SK-N-SH (cell line): ENCODE data around the gene DDX1. TPM values are rescaled to one million over a fixed set of nuclear protein-coding genes. Genes with fewer than 3 reads are reported as not detected.
A peak's percentile ranks its signal among the peaks of the same experiment; 100 is the strongest.

Experiments
- CTCF ChIA-PET: fragments of 300-600, 350-600 bp; formaldehyde crosslinking; extraction: SDS; loops from one replicate; lab custom pipeline; 2021; lab: Yijun Ruan, JAX
- POLR2A ChIA-PET: fragments of 350-600 bp; sonication (Branson Sonifier 250); formaldehyde crosslinking; extraction: SDS; loops from one replicate; lab custom pipeline; 2020; ENCODE audit warnings: antibody characterized with exemption, inconsistent platforms; lab: Yijun Ruan, JAX
- DNase-seq: peaks from one replicate; pipeline ENCODE4 v3.0.0; 2012
- H2AFZ ChIP-seq: fragments of 200-600 bp; sonication (generic); 2 replicates; pipeline ENCODE4 v1.8.1; 2016; ENCODE audit warnings: antibody characterized with exemption, mild to moderate bottlenecking, low read depth
- H3F3A ChIP-seq: fragments of 200-600 bp; sonication (generic); replicated peaks from 2 replicates; pipeline ENCODE3; 2016; ENCODE audit warnings: antibody characterized with exemption, mild to moderate bottlenecking; ENCODE audit not compliant: insufficient read depth
- H3K27ac ChIP-seq, 2 experiments: fragments of 200-500 bp in 1 of 2; fragments of 200-600 bp in 1 of 2; sonication (Bioruptor generic) in 1 of 2; sonication (generic), shearing (Covaris generic) in 1 of 2; 2 replicates each; pipeline versions ENCODE4 v1.5.1 to v1.6.1; 2014 to 2016; ENCODE audit warnings: low read depth in 2 of 2, inconsistent platforms in 1 of 2, low read length in 1 of 2, mild to moderate bottlenecking in 1 of 2, mixed read lengths in 1 of 2
- H3K27me3 ChIP-seq: fragments of 200-600 bp; sonication (generic), shearing (Covaris generic); 2 replicates; pipeline ENCODE4 v1.6.1; 2016; ENCODE audit warnings: mixed run types; ENCODE audit not compliant: insufficient read depth
- H3K36me3 ChIP-seq, 2 experiments: fragments of 200-500 bp in 1 of 2; fragments of 200-600 bp in 1 of 2; sonication (Bioruptor generic) in 1 of 2; sonication (generic) in 1 of 2; replicated peaks in 1 of 2; 2 replicates each; pipeline versions ENCODE3 to v1.5.1; 2014 to 2016; ENCODE audit warnings: low read length in 1 of 2, mild to moderate bottlenecking in 1 of 2; ENCODE audit not compliant: insufficient read depth in 2 of 2, control insufficient read depth in 1 of 2
- H3K4me1 ChIP-seq, 2 experiments: fragments of 200-500 bp in 1 of 2; fragments of 200-600 bp in 1 of 2; sonication (Bioruptor generic) in 1 of 2; sonication (generic), shearing (Covaris generic) in 1 of 2; 2 replicates each; pipeline versions ENCODE4 v1.5.1 to v1.6.1; 2014 to 2016; ENCODE audit warnings: low read depth in 1 of 2, low read length in 1 of 2, mixed run types in 1 of 2; ENCODE audit not compliant: insufficient read depth in 2 of 2, control insufficient read depth in 1 of 2
- H3K4me2 ChIP-seq: fragments of 200-600 bp; sonication (generic), shearing (Covaris generic); 2 replicates; pipeline ENCODE4 v1.6.1; 2017; ENCODE audit warnings: mixed run types
- H3K4me3 ChIP-seq, 2 experiments: fragments of 200-500 bp in 1 of 2; fragments of 200-600 bp in 1 of 2; sonication (Bioruptor generic) in 1 of 2; sonication (generic), shearing (Covaris generic) in 1 of 2; 2 replicates each; pipeline versions ENCODE4 v1.5.1 to v1.8.1; 2014 to 2016; ENCODE audit warnings: low read depth in 2 of 2, inconsistent platforms in 1 of 2, low read length in 1 of 2, mild to moderate bottlenecking in 1 of 2, mixed read lengths in 1 of 2, moderate library complexity in 1 of 2
- H3K79me2 ChIP-seq: fragments of 200-600 bp; sonication (generic); 2 replicates; pipeline ENCODE4 v1.8.1; 2017; ENCODE audit warnings: mild to moderate bottlenecking; ENCODE audit not compliant: insufficient read depth
- H3K9ac ChIP-seq: fragments of 200-600 bp; sonication (generic); 2 replicates; pipeline ENCODE4 v1.6.1; 2017; ENCODE audit warnings: mixed run types
- H3K9me2 ChIP-seq: fragments of 200-600 bp; sonication (generic); 2 replicates; pipeline ENCODE4 v1.6.1; 2017; ENCODE audit warnings: mixed run types
- H3K9me3 ChIP-seq: fragments of 200-600 bp; sonication (generic); 2 replicates; pipeline ENCODE4 v1.6.1; 2017; ENCODE audit warnings: mixed run types, mild to moderate bottlenecking, moderate library complexity
- H4K20me1 ChIP-seq: fragments of 200-600 bp; sonication (generic); 2 replicates; pipeline ENCODE4 v1.6.1; 2017; ENCODE audit warnings: mild to moderate bottlenecking, mixed run types; ENCODE audit not compliant: insufficient read depth
- CHD2 ChIP-seq: fragments of 150-350 bp; IDR thresholded peaks from 2 replicates; pipeline ENCODE4 v1.6.1; 2018; ENCODE audit warnings: low read length; ENCODE audit not compliant: partially characterized antibody
- ELF1 ChIP-seq: IDR thresholded peaks from 2 replicates; pipeline ENCODE4 v1.4.0; 2012
- EZH2phosphoT487 ChIP-seq: fragments of 200-600 bp; sonication (generic); IDR thresholded peaks from 2 replicates; pipeline ENCODE4 v1.6.1; 2017; ENCODE audit warnings: low read depth, mixed run types, mild to moderate bottlenecking, antibody characterized with exemption, moderate library complexity, borderline replicate concordance
- FOXJ3 ChIP-seq: sonication (generic); formaldehyde crosslinking; IDR thresholded peaks from 2 replicates; pipeline ENCODE4 v1.5.1; 2020; ENCODE audit warnings: mild to moderate bottlenecking, missing genetic modification reagents
- GABPA ChIP-seq: IDR thresholded peaks from 2 replicates; pipeline ENCODE4 v1.4.0; 2012; ENCODE audit warnings: low read depth, mild to moderate bottlenecking
- GATA2 ChIP-seq: sonication (generic); formaldehyde crosslinking; IDR thresholded peaks from 2 replicates; pipeline ENCODE4 v1.5.0; 2020; ENCODE audit warnings: mild to moderate bottlenecking, missing genetic modification reagents
- MEF2A ChIP-seq: IDR thresholded peaks from 2 replicates; pipeline ENCODE4 v1.4.0; 2012; ENCODE audit warnings: low read depth, borderline replicate concordance
- MXI1 ChIP-seq: IDR thresholded peaks from 2 replicates; pipeline ENCODE4 v1.6.1; 2012; ENCODE audit warnings: mild to moderate bottlenecking, low read depth, low read length, improper control_type of control experiment
- POLR2AphosphoS5 ChIP-seq: IDR thresholded peaks from 2 replicates; pipeline ENCODE4 v1.6.1; 2012; ENCODE audit warnings: low read depth, low read length
- RAD21 ChIP-seq: IDR thresholded peaks from 2 replicates; pipeline ENCODE4 v1.6.1; 2012; ENCODE audit warnings: mild to moderate bottlenecking, low read length
- REST ChIP-seq: IDR thresholded peaks from 2 replicates; pipeline ENCODE4 v1.6.1; 2012; ENCODE audit warnings: mild to moderate bottlenecking, low read depth, low read length, moderate library complexity
- RFX5 ChIP-seq: IDR thresholded peaks from 2 replicates; pipeline ENCODE4 v1.6.1; 2012; ENCODE audit warnings: mild to moderate bottlenecking, improper control_type of control experiment, low read length
- SIN3A ChIP-seq: IDR thresholded peaks from 2 replicates; pipeline ENCODE4 v1.6.1; 2012; ENCODE audit warnings: low read depth, mild to moderate bottlenecking, low read length, moderate library complexity, borderline replicate concordance
- SMC3 ChIP-seq: IDR thresholded peaks from 2 replicates; pipeline ENCODE4 v1.6.1; 2012; ENCODE audit warnings: low read depth, low read length, improper control_type of control experiment
- TAF1 ChIP-seq: IDR thresholded peaks from 2 replicates; pipeline ENCODE4 v1.6.1; 2012; ENCODE audit warnings: low read depth, mild to moderate bottlenecking, low read length, moderate library complexity, borderline replicate concordance
- TCF12 ChIP-seq: IDR thresholded peaks from 2 replicates; pipeline ENCODE4 v1.4.0; 2012
- TEAD4 ChIP-seq: IDR thresholded peaks from 2 replicates; pipeline ENCODE4 v1.4.0; 2012; ENCODE audit warnings: mild to moderate bottlenecking, borderline replicate concordance; ENCODE audit not compliant: insufficient read depth
- USF1 ChIP-seq: IDR thresholded peaks from 2 replicates; pipeline ENCODE4 v1.4.0; 2012; ENCODE audit warnings: low read depth, borderline replicate concordance
- YY1 ChIP-seq: IDR thresholded peaks from 2 replicates; pipeline ENCODE4 v1.4.0; 2012; ENCODE audit warnings: low read depth, mild to moderate bottlenecking
- WGBS: methylation state at CpG from one replicate; pipeline ENCODE4 v1.1.6; 2017; ENCODE audit warnings: low lambda C conversion rate; 5-methylcytosine and 5-hydroxymethylcytosine counted together
- polyA plus RNA-seq, 3 experiments: library from polyadenylated mRNA; depleted of rRNA; stranded (reverse); fragments of >200 nt; gene quantifications; 2 replicates each; pipeline ENCODE4 v1.2.3, GENCODE V29; 2012
- TF ChIP-seq, protein P1 (sequence below): fragments of 200-600 bp; sonication (generic); IDR thresholded peaks from 2 replicates; pipeline ENCODE4 v1.6.1; 2017; ENCODE audit warnings: antibody characterized with exemption, mild to moderate bottlenecking, moderate library complexity
- TF ChIP-seq, protein P2 (sequence below): IDR thresholded peaks from 2 replicates; pipeline ENCODE4 v1.4.0; 2012; ENCODE audit warnings: low read depth
- TF ChIP-seq, protein P3 (sequence below): IDR thresholded peaks from 2 replicates; pipeline ENCODE4; 2012

Gene DDX1
- 54.5 and 64.2 TPM in 2 replicates for polyA plus RNA-seq (2012; rRNA removed)
- 78.8 and 102 TPM in 2 replicates for polyA plus RNA-seq (2012; cell fraction: cytosol; rRNA removed)
- 24.5 and 47.8 TPM in 2 replicates for polyA plus RNA-seq (2012; cell fraction: nucleus; rRNA removed)

DNA sequence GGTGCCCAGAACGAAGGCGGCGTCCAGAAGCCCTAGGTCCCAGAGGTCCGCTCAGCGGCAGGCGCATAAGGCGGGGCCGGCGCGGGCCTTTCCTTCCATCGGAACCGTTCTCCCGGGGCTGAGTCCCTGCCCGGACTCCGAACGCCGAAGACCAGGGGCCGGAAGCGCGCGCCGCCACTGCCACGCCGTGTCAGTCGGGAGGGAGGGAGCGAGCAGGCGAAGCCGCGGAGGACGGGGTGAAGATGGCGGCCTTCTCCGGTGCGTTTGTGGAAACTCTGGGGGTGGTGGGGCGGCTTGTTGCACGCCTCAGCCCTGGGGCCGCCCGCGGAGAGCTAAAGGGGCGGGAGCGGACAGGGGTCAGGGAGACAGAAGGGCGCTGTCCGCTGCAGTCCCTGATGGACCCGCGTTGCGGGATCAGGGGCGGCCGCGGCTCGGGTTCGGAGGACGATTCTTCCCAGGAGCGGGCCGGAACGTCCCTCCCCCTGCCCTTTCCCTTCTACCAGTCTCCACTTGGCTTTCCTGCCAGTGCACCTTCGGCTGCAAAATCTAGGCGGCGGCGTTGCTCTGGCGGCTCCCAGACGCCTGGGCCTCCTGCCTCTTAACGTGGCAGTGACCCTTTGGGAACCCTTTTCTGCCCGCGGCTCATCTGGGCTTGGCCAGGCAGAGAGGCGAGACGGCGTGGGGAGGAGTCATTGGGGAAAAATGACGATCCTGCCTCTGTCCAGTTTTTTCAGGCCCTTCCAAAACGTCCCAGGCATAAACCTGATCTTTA lies at the start of gene DDX1:
DDX1 (plus strand) TSS at position 177 of the 772 bp plus-strand sequence; CDS start at position 243, 66 bp downstream.
- peak within 1 kb of the TSS; percentile 87 for H2AFZ ChIP-seq
- CTCF ChIA-PET, result interaction anchor here (0.8 to 9.4 kb wide), 5 partner anchors 9 to 560 kb away, joined by 3 to 98 read pairs (median 4); no protein-coding TSS in a partner anchor
- H3K27ac ChIP-seq, result peak within 1 kb of the TSS; percentile 90 to 95
- peaks cover 21 to 26% of the 10 kb centered on the region in 2 experiments for H3K36me3 ChIP-seq
- peak; percentile 96 for DNase-seq
- no peaks in the 10 kb centered on the region for H3K27me3 ChIP-seq
- peak within 1 kb of the TSS; percentile 82 to 85 for H3K4me3 ChIP-seq
- H4K20me1 ChIP-seq, result peaks cover 27% of the 10 kb centered on the region
- no peaks in the 10 kb centered on the region for H3K9me3 ChIP-seq
- H3K4me2 ChIP-seq, result peak within 1 kb of the TSS; percentile 80
- peaks cover 8 to 14% of the 10 kb centered on the region in 2 experiments; a peak in 3 of 4 replicates for H3K4me1 ChIP-seq
- TF ChIP-seq MXI1, result peak; percentile 92; the same call in 1 of the 2 replicates
- TF ChIP-seq EZH2phosphoT487, result no peak
- TF ChIP-seq SIN3A, result peak; percentile 96; the same call in 1 of the 2 replicates
- no peak for TF ChIP-seq TEAD4
- TF ChIP-seq TAF1, result peak; percentile 99
- peak; percentile 91 for TF ChIP-seq YY1
- TF ChIP-seq POLR2AphosphoS5, result peak; percentile 95
- peak; percentile 7; the same call in 1 of the 2 replicates for TF ChIP-seq RAD21
- TF ChIP-seq FOXJ3 (CRISPR knock-in tag), result peak; percentile 84
- TF ChIP-seq RFX5, result no peak
- TF ChIP-seq SMC3, result no peak
- TF ChIP-seq MEF2A, result no peak; the same call in 1 of the 2 replicates
- TF ChIP-seq, protein P1, sequence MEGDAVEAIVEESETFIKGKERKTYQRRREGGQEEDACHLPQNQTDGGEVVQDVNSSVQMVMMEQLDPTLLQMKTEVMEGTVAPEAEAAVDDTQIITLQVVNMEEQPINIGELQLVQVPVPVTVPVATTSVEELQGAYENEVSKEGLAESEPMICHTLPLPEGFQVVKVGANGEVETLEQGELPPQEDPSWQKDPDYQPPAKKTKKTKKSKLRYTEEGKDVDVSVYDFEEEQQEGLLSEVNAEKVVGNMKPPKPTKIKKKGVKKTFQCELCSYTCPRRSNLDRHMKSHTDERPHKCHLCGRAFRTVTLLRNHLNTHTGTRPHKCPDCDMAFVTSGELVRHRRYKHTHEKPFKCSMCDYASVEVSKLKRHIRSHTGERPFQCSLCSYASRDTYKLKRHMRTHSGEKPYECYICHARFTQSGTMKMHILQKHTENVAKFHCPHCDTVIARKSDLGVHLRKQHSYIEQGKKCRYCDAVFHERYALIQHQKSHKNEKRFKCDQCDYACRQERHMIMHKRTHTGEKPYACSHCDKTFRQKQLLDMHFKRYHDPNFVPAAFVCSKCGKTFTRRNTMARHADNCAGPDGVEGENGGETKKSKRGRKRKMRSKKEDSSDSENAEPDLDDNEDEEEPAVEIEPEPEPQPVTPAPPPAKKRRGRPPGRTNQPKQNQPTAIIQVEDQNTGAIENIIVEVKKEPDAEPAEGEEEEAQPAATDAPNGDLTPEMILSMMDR, result no peak
- peak; percentile 69; the same call in 1 of the 2 replicates for TF ChIP-seq USF1
- TF ChIP-seq ELF1, result peak; percentile 78
- TF ChIP-seq, protein P2, sequence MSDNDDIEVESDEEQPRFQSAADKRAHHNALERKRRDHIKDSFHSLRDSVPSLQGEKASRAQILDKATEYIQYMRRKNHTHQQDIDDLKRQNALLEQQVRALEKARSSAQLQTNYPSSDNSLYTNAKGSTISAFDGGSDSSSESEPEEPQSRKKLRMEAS, result peak; percentile 89
- peak; percentile 89 for TF ChIP-seq REST
- peak; percentile 24; the same call in 1 of the 2 replicates for TF ChIP-seq GATA2 (CRISPR knock-in tag)
- peak; percentile 93 for TF ChIP-seq GABPA
- TF ChIP-seq, protein P3, sequence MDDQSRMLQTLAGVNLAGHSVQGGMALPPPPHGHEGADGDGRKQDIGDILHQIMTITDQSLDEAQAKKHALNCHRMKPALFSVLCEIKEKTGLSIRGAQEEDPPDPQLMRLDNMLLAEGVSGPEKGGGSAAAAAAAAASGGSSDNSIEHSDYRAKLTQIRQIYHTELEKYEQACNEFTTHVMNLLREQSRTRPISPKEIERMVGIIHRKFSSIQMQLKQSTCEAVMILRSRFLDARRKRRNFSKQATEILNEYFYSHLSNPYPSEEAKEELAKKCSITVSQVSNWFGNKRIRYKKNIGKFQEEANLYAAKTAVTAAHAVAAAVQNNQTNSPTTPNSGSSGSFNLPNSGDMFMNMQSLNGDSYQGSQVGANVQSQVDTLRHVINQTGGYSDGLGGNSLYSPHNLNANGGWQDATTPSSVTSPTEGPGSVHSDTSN, result no peak
- TF ChIP-seq CHD2, result peak; percentile 88
- TF ChIP-seq TCF12, result peak; percentile 55; the same call in 1 of the 2 replicates
- under 1% methylated on average over 29 of the region's 68 CpGs for WGBS
- POLR2A ChIA-PET, result no interaction called here
- H3F3A ChIP-seq, result peaks cover 10% of the 10 kb centered on the region
- peak within 1 kb of the TSS; percentile 85 for H3K9ac ChIP-seq
- peaks cover 43% of the 10 kb centered on the region for H3K79me2 ChIP-seq
- H3K9me2 ChIP-seq, result no peaks in the 10 kb centered on the region
